GM19043 (cell line): ENCODE data around the gene CD82.

ENCODE experiments used
- ATAC-seq: cut with Tn5 transposase; IDR thresholded peaks from one replicate; pipeline ENCODE4 v1.9.1; 2021; ENCODE audit warnings: low read depth; ENCODE audit not compliant: unreplicated experiment

CD82 gene

GRCh38 chr11:44559207-44559939, 6.1 kb upstream of the CD82 start:
- ATAC-seq, result peak; percentile 86

GRCh38 chr11:44559940-44560300, 5.5 kb upstream of the CD82 start:
- ATAC-seq, result peak; percentile 4

DNA sequence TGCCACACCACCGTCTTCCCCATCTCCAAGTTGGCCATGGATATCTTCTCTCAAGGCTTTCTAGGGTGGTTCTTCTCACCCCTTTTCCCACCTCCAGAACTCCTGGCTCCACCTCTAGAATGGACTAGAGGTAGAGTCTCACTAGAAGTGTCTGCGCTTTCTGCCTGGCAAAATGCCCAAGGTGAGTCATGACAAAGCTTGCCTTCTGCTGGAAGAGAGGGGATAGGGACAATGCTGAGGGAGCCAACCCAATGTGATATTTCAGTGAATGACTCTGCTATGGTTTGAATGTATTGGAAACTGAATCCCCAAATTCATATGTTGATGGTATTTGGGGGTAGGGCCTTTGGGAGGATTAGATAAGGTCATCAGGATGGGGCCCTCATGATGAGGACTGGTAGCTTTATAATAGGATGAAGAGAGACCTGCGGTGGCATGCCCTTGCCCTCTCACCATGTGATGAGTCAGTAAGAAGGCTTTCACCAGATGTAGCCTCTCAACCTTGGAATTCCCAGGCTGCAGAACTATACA, 4.1 kb upstream of the CD82 start:
- ATAC-seq, result no peak

- no peak for ATAC-seq
These were observed 3.3 kb upstream of the CD82 start for GRCh38 chr11:44561964-44562734.

GRCh38 chr11:44562845-44563460, 2.5 kb upstream of the CD82 start:
- no peak for ATAC-seq

DNA sequence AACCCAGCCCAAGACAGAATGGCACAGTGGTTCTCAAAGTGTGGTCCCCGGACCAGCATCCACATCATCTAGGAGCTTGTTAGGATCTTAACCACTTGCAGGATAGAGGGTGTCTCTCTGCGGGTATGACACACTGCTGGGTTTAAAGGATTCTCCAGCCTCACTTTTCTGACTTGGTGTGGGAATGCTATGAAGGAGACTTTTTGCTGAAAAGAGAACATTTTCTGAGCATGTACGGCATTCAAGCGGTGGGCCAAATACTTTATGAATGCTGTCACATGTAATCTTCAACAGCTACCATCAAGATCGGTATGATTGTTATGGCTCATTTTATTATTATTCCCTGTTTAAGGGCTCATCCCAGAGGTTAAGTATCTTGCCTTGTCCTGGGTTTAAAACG, 1.8 kb upstream of the CD82 start:
- ATAC-seq, result no peak

DNA sequence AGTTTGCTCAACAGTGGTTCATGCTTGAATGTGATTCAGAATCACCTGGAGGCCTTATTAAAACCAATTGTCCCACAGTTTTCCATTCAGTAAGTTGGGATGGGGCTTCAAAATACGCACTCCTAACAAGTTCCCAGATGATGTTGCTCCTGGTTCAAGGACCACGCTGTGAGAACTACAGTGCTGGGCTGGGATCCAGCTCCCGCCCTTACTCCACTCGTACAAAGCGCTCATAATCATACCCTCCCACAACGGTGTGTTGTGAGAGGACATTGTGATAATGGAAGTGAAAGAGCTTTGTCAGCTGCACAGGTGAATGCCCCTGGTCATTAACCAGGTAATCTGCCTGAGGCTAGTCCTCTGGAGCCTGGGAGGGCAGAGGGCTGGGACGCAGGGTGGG, 1.3 kb upstream of the CD82 start:
- no peak for ATAC-seq

GRCh38 chr11:44564670-44565210, 723 bp upstream of the CD82 start:
- no peak for ATAC-seq

DNA sequence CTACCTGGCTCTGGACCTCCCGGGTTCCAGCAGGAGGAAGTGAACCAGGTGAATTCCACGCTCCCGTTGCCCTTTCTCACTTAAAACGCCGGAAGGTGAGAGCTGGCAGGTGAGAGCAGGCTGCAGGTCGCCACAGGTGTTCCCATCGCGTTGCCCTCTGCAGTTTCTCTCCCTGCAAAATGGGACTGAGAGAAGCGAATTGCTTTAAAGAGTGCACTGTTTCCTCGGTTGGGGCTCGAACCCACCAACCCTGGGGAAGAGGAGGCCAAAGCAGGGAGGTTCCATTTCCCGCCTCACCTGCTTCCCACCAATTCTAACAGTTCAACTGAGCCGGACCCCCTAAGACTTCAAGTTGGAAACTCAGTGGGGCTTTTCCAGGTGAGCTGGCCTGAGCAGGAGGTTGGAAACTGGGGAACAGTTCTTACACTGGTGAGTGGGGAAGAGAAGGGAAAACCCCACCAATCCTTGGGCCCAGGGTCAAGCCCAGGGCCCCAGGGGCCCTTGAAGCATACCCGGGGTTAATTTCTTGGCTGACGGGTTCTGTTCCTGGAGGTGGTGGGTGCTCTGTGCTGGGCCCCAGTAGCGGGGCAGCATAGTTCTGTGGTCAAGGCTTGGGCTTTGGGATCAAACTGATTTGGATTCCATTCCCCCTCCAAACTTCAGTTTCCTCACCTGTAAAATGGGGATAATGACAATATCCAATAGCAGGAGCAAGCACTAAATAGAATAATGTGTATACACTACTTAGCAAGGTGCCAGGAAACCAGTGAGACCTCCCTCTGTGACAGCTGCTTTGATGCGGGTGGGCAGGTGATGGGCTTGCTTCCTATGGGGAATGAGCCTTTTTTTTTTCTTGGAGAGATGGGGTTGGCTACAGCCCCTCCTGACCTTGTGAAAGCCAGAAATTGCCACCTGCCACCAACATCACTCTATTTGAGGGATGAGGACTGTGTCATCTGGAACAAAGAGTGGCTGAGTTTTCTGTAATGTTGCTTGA, 788 bp downstream of the CD82 start:
- ATAC-seq, result no peak

DNA sequence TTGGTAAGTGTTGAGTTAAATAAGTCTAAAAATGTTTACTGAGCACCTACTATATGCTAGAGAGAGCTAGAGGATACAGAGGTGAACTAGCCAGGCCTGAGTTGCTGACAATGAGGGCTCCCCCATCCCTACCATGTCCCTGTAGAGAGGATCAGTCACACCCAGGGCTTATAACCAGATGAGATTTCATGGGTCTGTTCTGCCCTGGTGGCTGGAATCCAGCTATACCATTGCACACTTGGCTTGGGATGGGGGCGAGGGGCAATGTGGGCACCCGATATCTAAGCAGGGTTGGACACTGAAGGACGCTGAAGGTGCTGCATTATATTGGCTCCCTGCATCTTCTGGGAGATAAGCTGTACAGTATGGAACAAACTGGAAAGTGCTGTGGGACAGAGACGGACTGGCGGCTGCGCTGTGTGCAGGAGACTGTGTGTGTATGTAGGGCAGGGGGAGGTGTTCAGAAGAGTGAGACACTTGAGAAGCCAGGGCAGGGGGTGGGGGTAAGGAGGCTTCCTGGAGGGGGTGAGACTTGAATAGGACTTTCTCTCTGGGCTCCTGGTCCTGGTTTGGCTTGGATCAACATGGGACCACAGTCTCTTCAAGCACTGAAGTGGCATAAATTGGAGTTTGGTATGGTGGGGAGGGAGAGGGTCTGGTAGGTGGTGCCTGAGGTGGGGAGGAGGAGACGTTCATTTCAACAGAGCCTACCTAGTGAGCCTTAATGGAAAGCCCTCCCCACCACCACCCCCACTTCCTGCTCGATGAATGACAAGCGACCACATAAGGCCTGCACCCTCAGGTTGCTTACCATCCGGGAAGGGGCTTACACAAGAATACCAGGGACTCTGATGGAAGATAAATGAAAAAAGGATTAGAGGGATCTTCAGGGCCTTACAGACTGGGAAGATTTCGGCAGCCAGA, 1.8 kb downstream of the CD82 start:
- ATAC-seq, result no peak

- ATAC-seq, result no peak
These were observed 2.4 kb downstream of the CD82 start for GRCh38 chr11:44567876-44568256.

- no peak for ATAC-seq
These were observed 2.8 kb downstream of the CD82 start for GRCh38 chr11:44568331-44568657.

GRCh38 chr11:44568658-44569473, 3.4 kb downstream of the CD82 start:
- peak; percentile 34 for ATAC-seq

- ATAC-seq, result no peak
These were observed 5.1 kb downstream of the CD82 start for GRCh38 chr11:44570411-44571155.

DNA sequence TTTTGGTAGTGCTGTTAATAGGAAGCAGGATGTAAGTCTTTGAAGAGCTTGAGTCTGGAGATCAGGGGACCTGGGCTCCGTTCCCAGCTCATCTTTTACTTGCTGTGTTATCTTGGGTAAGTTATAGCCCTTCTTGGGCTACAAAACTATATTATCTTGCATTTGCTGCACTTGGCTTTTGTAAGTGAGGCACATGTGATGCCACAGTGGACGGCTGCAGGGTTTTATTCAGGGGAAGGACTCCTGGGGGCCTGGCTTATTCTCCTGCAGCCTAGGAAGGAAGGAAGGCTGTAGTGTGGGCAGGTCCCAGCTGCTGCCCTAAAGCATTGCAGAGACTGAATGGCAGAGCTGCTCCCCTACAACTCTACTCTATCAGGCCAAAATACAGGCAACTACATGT, 6.4 kb downstream of the CD82 start:
- no peak for ATAC-seq

- no peak for ATAC-seq
These were observed 7.0 kb downstream of the CD82 start for GRCh38 chr11:44572436-44572835.

DNA sequence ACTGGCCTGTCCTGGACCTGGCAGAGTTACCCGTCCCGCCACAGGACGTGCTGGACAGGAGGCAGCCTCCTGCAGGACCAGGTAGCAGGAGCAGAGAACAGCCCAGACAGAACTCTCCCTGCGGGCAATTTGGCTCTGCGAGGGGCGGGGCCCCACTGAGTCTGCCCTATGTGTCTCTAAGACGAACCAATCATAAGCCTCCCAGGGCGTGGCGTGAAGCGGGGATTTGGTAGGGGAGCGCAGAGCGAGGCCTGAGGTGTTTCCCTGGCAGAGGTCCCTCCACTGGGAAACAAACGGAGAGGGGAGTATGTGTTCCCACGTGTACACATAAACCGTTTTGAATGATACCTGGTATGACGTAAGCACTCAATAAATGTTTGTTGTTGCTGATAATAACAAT, 7.4 kb downstream of the CD82 start:
- no peak for ATAC-seq

- ATAC-seq, result no peak
These were observed 7.9 kb downstream of the CD82 start for GRCh38 chr11:44573333-44573732.
